ENCODE results near the gene LGALS1.

LGALS1 gene

GRCh38 chr22:37663521-37664140 is 11.8 kb upstream of the LGALS1 start:
- no peak overlapping the region for H3K4me3 ChIP-seq (ENCODE audit: low read length)
- no peak for DNase-seq
- no peak overlapping the region for H3K9ac ChIP-seq (ENCODE audit: low read length)
- peaks cover 51% of the 10 kb centered on the region for H3K79me2 ChIP-seq (ENCODE audit: low read length)
- no peak overlapping the region for H3K27ac ChIP-seq (ENCODE audit: low read length)
- no peaks in the 10 kb centered on the region for H3K27me3 ChIP-seq (replicated peaks; ENCODE audit: insufficient read depth, low read length)
- H3F3A ChIP-seq (ENCODE audit: insufficient read depth, low read length), result 0 out of 2 replicates have a peak, but pooled peaks cover 4% of the 10 kb centered on the region
- no peak for TF ChIP-seq EZH2 (optimal IDR thresholded peaks at IDR 0.05; ENCODE audit: low read depth, low read length)
- TF ChIP-seq EZH2phosphoT487 (IDR thresholded peaks at IDR 0.05; ENCODE audit: low read length), result no peak
- TF ChIP-seq CTCF (IDR thresholded peaks at IDR 0.05; ENCODE audit: low read length), result no peak
- H3K36me3 ChIP-seq (replicated peaks; ENCODE audit: insufficient read depth, low read length), result no peaks in the 10 kb centered on the region; the same call in 1 of the 2 replicates
- peaks cover 15% of the 10 kb centered on the region for H3K4me1 ChIP-seq (ENCODE audit: low read length)
- no peaks in the 10 kb centered on the region for H3K9me3 ChIP-seq (replicated peaks; ENCODE audit: insufficient read depth, low read length)
- H3K9me2 ChIP-seq (replicated peaks; ENCODE audit: insufficient read depth, low read length), result no peaks in the 10 kb centered on the region
- H3K4me2 ChIP-seq (ENCODE audit: low read depth, low read length), result no peak overlapping the region
- no peak overlapping the region for H2AFZ ChIP-seq (ENCODE audit: low read length)
- H4K20me1 ChIP-seq (ENCODE audit: insufficient read depth, low read length), result peaks cover 5% of the 10 kb centered on the region; the same call in 1 of the 2 replicates

DNA sequence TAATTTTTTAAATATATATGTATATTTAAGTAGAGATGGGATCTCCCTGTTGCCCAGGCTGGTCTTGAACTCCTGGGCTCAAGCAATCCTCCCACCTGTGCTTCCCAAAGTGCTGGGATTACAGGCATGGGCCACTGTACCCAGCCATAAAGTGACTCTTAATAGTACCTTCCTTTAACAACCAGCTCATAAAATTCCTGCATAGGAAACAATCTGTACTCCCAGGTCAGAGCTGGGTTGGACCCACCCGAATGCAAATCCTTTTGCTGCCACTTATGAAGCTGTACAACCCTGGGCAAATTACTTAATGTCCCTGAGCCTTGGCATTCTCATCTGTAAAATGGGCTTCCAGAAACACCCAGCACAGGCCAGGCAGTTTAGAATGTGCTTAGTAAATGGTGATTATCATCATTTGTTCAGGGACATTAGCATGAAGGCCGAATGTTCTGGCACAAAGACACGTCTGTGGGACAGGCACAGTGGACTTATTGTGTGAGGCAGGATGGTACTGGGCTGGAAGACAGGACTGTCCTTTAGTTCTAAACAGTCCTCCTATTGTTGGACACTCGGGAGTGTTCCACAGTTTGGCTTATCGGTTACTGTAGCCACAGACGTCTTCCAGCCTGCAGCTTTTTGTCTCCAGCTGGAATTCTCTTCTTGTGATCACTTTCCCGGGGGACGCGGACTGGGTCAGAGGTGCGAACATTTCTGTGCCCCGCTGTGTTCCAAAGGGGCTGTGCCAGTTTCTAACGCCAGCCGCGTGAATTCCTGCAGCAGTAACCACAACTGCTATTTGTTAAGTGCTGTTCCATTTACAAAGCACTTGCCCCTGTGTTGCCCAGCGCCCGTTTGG is 11.0 kb upstream of the LGALS1 start:
- TF ChIP-seq CTCF (IDR thresholded peaks at IDR 0.05; ENCODE audit: low read length) (no peak), EZH2phosphoT487 (IDR thresholded peaks at IDR 0.05; ENCODE audit: low read length) (no peak), EZH2 (optimal IDR thresholded peaks at IDR 0.05; ENCODE audit: low read depth, low read length) (no peak)
- no peak overlapping the region for H3K27ac ChIP-seq (ENCODE audit: low read length)
- H3F3A ChIP-seq (ENCODE audit: insufficient read depth, low read length), result 0 out of 2 replicates have a peak, but pooled peaks cover 2% of the 10 kb centered on the region
- no peak overlapping the region for H3K4me2 ChIP-seq (ENCODE audit: low read depth, low read length)
- H3K27me3 ChIP-seq (replicated peaks; ENCODE audit: insufficient read depth, low read length), result no peaks in the 10 kb centered on the region
- H3K4me1 ChIP-seq (ENCODE audit: low read length), result peaks cover 13% of the 10 kb centered on the region
- H3K9me2 ChIP-seq (replicated peaks; ENCODE audit: insufficient read depth, low read length), result no peaks in the 10 kb centered on the region
- H3K9ac ChIP-seq (ENCODE audit: low read length), result no peak overlapping the region
- H3K9me3 ChIP-seq (replicated peaks; ENCODE audit: insufficient read depth, low read length), result no peaks in the 10 kb centered on the region
- H3K4me3 ChIP-seq (ENCODE audit: low read length), result no peak overlapping the region
- DNase-seq, result no peak
- H3K36me3 ChIP-seq (replicated peaks; ENCODE audit: insufficient read depth, low read length), result no peaks in the 10 kb centered on the region; the same call in 1 of the 2 replicates
- peaks cover 46% of the 10 kb centered on the region for H3K79me2 ChIP-seq (ENCODE audit: low read length)
- H2AFZ ChIP-seq (ENCODE audit: low read length), result no peak overlapping the region
- H4K20me1 ChIP-seq (ENCODE audit: insufficient read depth, low read length), result peaks cover 5% of the 10 kb centered on the region; the same call in 1 of the 2 replicates

- Histone ChIP-seq H4K20me1 (ENCODE audit: insufficient read depth, low read length) (no peaks in the 10 kb centered on the region; the same call in 1 of the 2 replicates), H3K4me1 (ENCODE audit: low read length) (peaks cover 3% of the 10 kb centered on the region; the same call in 1 of the 2 replicates), H3F3A (ENCODE audit: insufficient read depth, low read length) (no peaks in the 10 kb centered on the region), H3K36me3 (replicated peaks; ENCODE audit: insufficient read depth, low read length) (no peaks in the 10 kb centered on the region; the same call in 1 of the 2 replicates), H2AFZ (ENCODE audit: low read length) (no peak overlapping the region), H3K4me2 (ENCODE audit: low read depth, low read length) (no peak overlapping the region), H3K4me3 (ENCODE audit: low read length) (no peak overlapping the region), H3K9me2 (replicated peaks; ENCODE audit: insufficient read depth, low read length) (no peaks in the 10 kb centered on the region), H3K79me2 (ENCODE audit: low read length) (peaks cover 36% of the 10 kb centered on the region), H3K27me3 (replicated peaks; ENCODE audit: insufficient read depth, low read length) (no peaks in the 10 kb centered on the region), H3K9me3 (replicated peaks; ENCODE audit: insufficient read depth, low read length) (no peaks in the 10 kb centered on the region), H3K27ac (ENCODE audit: low read length) (no peak overlapping the region), H3K9ac (ENCODE audit: low read length) (no peak overlapping the region)
- DNase-seq, result no peak
- TF ChIP-seq CTCF (IDR thresholded peaks at IDR 0.05; ENCODE audit: low read length), result no peak
- TF ChIP-seq EZH2phosphoT487 (IDR thresholded peaks at IDR 0.05; ENCODE audit: low read length), result no peak
- no peak for TF ChIP-seq EZH2 (optimal IDR thresholded peaks at IDR 0.05; ENCODE audit: low read depth, low read length)
Observed at GRCh38 chr22:37665487-37665886, 9.9 kb upstream of the LGALS1 start.

Measured in MM.1S (cell line).